HG02943 (cell line): ENCODE measurements around the gene MC1R.
"Not testable (repeated sequence)": the region's sequence is repeated elsewhere in the genome, so short reads cannot be mapped to it uniquely, and the experiment has no call there.

Source experiments
- ATAC-seq: cut with Tn5 transposase; IDR thresholded peaks from one replicate; pipeline ENCODE4 v1.9.1; 2021; ENCODE audit warnings: mild to moderate bottlenecking, low read depth, moderate library complexity; ENCODE audit not compliant: unreplicated experiment

The MC1R gene

GRCh38 chr16:89913408-89914387 is 5.0 kb upstream of the MC1R start:
- no peak for ATAC-seq

DNA sequence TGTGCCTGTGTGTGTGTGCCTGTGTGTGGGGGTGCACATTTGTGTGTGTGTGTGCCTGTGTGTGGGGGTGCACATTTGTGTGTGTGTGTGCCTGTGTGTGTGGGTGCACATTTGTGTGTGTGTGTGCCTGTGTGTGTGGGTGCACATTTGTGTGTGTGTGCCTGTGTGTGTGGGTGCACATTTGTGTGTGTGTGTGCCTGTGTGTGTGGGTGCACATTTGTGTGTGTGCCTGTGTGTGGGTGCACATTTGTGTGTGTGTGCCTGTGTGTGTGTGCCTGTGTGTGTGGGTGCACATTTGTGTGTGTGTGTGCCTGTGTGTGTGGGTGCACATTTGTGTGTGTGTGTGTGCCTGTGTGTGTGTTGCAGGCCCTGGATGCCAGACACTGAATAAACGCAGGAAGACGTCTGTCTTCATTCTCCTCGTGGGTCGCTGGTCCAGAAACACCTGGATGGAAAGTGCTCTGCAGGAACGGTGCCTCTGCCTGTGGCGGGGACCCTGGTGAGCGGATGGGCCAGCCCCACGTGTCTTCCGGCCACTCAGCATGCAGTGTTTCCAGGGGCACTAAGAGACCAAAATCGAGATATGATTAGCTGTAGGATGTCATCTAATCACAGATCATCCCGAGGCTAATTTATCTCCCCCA is 3.9 kb upstream of the MC1R start:
- not testable (repeated sequence) for ATAC-seq

DNA sequence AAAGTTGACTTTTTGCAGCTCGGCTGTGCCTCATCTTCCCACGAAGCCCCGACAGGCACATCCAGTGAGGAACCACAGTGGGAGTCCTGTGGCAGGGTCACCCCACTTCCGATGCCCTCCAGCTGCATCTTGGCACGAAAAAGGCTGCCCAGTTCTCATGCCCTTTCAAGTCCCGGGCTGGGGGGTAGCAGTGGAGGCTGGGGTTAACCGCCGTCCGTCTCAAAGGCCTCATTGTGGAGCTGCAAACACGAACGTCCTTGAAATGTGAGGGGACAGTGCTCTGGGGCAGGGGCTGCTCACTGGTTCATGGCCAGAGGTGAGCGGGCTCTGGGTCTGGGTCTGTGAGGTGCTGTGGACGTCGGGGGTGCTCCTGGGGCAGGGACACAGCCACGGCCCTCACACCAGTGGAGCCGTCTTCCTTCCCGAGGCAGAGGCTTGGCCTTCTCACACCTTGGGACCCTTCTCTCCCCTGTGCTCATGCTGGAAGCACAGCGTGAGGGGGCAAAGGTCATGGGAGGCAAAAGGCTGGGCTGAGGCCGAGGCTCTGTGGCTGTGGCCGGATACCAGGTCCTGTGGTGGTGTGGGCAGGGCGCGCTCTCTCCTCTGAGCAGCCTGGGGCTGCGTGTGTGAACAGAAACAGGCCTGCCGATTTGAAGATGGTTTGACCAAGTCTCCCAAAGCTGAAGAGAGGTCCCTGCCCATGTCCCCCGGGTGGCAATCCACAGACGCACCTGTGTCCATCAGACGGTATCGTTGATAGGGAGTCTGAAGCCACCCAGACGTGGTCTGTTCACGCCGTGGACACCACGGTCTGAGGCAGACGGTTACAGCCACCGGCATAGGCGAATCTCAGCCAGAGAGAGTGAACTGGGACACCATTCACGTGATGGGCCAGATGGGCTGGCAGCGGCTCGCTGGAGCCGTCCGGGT is 3.1 kb upstream of the MC1R start:
- no peak for ATAC-seq

DNA sequence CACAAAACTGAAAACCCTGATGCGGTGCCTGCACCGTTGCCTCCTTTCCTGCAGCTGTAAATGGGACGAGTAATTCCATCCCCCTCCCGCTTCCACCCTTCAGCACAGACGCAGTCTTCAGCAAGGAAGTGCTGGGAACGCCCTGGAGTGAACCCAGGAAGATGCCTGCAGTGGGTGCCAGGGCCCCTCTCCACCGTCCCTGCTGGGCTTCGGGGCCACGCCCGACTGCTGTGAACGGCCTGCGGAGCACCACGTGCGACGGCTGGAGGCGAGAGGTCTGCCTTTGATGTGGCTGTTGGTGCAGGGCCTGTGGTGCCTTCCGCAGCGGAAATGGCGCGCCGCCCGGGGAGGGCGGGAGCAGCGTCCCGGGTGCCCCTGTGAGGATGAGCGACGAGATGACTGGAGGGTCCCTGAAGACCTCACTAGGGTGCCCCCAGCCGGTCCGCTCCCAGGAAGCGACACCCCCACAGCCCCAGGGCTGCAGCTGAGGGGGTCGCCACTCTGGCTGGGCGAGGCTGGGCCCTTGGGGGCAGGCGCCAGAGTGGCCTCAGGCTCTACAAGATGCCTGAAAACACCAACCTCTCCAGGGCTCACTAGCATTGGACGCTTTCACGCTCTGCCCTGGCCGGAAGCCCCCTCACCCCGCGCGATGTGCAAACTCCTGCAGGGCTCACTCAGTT is 749 bp upstream of the MC1R start:
- peak; percentile 64 for ATAC-seq

DNA sequence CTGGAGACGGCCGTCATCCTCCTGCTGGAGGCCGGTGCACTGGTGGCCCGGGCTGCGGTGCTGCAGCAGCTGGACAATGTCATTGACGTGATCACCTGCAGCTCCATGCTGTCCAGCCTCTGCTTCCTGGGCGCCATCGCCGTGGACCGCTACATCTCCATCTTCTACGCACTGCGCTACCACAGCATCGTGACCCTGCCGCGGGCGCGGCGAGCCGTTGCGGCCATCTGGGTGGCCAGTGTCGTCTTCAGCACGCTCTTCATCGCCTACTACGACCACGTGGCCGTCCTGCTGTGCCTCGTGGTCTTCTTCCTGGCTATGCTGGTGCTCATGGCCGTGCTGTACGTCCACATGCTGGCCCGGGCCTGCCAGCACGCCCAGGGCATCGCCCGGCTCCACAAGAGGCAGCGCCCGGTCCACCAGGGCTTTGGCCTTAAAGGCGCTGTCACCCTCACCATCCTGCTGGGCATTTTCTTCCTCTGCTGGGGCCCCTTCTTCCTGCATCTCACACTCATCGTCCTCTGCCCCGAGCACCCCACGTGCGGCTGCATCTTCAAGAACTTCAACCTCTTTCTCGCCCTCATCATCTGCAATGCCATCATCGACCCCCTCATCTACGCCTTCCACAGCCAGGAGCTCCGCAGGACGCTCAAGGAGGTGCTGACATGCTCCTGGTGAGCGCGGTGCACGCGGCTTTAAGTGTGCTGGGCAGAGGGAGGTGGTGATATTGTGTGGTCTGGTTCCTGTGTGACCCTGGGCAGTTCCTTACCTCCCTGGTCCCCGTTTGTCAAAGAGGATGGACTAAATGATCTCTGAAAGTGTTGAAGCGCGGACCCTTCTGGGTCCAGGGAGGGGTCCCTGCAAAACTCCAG is 1.1 kb downstream of the MC1R start:
- no peak for ATAC-seq

DNA sequence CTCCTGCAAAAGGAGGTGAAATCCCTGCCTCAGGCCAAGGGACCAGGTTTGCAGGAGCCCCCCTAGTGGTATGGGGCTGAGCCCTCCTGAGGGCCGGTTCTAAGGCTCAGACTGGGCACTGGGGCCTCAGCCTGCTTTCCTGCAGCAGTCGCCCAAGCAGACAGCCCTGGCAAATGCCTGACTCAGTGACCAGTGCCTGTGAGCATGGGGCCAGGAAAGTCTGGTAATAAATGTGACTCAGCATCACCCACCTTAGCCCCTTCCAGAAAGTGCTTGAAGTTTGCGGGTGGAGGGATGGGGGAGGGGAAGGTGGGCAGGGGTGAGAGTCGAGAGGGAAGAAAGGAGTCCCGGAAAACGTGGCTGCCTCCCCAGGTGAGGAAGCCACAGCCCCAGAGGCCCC is 2.1 kb downstream of the MC1R start:
- no peak for ATAC-seq

DNA sequence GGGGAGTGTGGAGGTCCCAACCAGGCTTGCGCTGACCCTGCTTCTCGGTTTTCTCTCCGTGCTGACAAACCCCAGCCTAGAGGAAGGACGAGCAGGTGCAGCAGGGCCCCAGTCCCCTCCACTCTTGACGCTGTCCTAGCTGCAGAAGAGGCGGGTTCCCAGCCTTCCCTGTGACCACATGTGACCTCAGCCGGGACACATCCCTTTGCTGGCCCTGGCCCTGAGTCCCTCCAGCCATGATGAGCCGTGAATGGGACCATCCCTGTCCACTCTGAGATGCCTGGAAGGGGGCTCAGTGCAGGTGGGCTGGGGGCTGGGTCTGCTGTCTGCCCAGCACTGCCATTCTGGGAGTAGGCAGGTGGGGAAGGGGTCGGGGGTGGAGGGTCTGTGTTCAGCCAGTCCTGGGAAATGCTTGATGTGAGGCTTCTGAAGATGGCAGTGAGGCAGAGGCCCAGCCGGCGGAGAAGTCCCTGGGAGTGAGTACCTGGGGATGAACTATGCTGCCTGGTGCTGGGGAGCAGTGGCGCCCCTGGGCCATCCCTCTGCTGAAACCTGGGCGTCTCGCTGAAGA is 2.6 kb downstream of the MC1R start:
- no peak for ATAC-seq

- no peak for ATAC-seq
Measured at GRCh38 chr16:89921702-89922476, 3.2 kb downstream of the MC1R start.

GRCh38 chr16:89922477-89922883 is 3.8 kb downstream of the MC1R start:
- ATAC-seq = no peak

DNA sequence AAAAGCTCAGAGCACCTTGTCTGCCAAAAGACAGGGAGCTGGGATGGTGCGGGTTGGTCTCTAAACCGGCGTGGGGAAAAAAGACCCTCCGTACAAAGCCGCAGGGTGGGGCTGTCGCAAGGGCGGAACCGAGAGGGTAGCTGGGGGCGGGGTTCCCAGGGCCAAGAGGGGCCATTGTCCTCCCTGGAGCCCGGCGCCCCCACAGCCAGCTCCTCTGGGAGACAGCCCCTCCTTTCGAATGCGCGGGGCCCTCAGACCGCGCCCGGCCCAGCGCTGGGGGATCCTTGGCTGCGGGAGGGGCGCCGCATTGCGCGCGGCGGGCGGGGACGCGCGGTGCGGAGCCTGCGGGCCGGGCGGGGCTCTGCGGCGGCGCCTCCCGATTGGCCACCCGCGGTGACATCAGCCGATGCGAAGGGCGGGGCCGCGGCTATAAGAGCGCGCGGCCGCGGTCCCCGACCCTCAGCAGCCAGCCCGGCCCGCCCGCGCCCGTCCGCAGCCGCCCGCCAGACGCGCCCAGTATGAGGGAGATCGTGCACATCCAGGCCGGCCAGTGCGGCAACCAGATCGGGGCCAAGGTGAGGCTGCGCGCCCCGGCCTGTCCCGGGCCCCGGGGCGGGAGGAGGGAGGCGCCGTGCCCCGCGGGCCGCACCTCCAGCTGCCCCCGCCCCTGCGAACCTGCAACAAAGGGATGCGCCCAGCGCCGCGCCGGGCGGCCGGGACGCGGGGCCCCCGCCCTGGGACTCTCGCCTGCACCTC is 4.4 kb downstream of the MC1R start, which contains the start of gene TUBB3:
Gene TUBB3, plus strand, starts transcription at position 459 of the 756 bp plus-strand sequence. Its CDS starts 60 bp downstream, at position 519.
- no peak for ATAC-seq

DNA sequence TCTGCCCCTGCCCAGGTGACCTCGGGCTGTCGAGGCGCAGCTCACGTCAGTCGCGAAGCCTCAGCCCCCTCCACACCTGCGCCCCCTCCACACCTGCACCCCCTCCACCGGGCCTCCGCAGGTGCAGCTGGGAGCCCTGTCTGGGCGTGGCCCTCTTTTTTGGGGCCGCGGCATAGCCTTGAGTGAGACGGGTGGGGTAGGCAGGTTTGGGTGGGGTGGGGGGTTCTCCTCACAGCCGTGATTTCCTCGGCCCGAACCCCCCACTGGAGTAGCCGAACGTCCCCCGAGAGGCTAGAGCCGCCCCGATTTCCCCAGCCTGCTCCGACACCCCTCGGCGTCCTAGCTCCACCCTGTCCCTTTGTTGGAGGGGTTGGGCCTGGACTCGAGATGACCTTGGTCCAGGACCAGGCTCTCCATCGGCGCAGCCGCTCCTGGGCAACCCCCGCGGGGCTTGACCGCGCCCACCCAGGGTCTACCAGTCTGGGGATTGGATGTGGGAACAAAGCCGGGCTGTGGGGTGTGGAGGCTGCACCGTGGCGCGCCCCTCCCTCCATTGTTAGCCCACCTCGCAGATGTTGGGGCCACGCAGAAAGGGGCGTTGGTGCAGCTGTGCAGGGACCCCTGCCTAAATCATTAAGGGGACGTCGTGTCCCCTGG is 5.1 kb downstream of the MC1R start:
- ATAC-seq = no peak

GRCh38 chr16:89924297-89924924 is 5.7 kb downstream of the MC1R start:
- no peak for ATAC-seq

DNA sequence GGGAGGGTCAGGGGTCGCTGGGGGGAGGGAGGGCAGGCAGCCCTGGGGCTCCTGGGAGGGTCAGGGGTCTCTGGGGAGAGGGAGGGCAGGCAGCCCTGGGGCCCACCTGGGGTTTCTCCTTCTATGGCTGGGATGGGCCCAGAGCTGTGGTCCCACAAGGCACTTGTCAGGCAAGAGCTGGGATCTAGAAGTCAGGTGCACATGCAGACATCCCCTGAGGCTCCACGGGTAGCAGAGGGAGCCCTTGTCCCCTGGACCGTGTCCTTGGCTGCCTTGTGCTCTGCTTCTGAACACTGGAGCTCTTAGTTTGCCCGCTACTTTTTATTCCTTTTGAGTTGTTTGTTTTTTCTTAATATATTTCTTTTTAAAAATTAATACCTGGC is 6.3 kb downstream of the MC1R start:
- no peak for ATAC-seq

DNA sequence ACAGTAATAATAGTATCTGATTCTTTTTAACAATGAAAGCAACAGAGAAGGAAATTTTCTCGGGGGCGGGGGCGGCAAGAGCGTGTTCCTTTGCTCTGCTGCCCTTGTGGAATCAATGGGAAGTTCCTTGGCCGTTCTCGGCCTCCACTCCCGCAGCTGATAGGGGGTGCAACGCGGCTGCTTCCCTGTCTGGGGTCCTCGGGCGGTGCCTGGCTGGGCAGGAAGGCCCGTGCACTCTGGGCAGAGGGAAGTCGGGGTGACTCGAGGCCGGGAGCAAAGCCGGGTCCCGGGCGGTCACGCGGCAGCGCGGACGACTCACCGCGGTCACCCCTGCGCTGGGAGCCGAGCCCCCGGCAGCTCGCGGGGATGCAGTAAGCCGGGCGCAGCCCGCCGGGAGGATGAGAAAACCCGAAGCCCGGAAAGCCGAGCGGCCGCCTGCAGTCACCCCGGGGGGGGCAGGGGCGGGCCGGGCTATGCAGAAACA is 7.0 kb downstream of the MC1R start:
- ATAC-seq = peak; percentile 22

GRCh38 chr16:89931305-89931896 is 12.7 kb downstream of the MC1R start:
- no peak for ATAC-seq

GRCh38 chr16:89931964-89932363 is 13.3 kb downstream of the MC1R start:
- no peak for ATAC-seq
